ENCODE measurements around the gene AIFM2. TPM values are rescaled to one million over a fixed set of nuclear protein-coding genes. Genes with fewer than 3 reads are reported as not detected.

AIFM2 gene
- total and polyA plus RNA-seq, 2 donors (not counting 3 experiments of a cell fraction or from before 2014, with no cell fraction given), result 6.9 to 8.7 TPM

DNA sequence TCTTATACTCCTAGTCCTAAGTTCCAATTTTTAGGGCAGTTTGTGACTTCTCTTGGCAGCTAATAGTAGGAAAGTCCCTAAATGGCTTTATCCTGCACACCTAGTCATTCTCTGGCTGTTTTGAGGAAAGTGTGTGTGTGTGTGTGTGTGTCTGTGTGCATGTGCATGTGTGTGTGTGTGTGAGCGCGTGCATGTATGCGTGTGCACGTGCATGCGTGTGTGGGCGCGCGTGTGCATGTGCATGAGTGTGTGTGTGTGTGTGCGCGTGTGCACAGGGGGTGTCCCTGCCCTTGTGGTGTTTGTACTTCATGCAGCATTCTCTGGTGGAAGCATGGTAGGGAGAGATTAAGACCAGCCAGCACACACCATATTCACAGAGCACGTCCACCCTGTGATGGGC, 61.8 kb downstream of the AIFM2 start:
- CTCF ChIA-PET, result interaction anchor here (1.6 kb wide), 1 partner anchor 19 kb away, joined by 5 read pairs; no protein-coding TSS in a partner anchor
- POLR2A ChIA-PET, result no interaction called here
- dilution Hi-C loops (cut with MboI; ENCODE audit: extremely low pct_ligation_motif_present, low sequenced_read_pairs), result no loop called here

More for the DNA sequence above, 61.8 kb downstream of the AIFM2 start:
- DNase-seq (ENCODE audit: low read depth, low spot score) (no peak), FAIRE-seq (no peak)
- Histone ChIP-seq H3K79me2 (ENCODE audit: control insufficient read depth, insufficient read depth, low read length) (no peaks in the 10 kb centered on the region), H3K9ac (replicated peaks; ENCODE audit: extremely low read depth, insufficient read depth, low read length) (no peak overlapping the region), H3K27ac (ENCODE audit: insufficient read depth, low read depth, low read length) (no peak overlapping the region), H3K4me2 (ENCODE audit: insufficient read depth, low read length) (no peak overlapping the region), H3K4me3 (replicated peaks in 1 of 3; ENCODE audit: insufficient read depth in 1 of 3, low read depth in 1 of 3, low read length in 3 of 3) (no peak overlapping the region), H4K20me1 (replicated peaks; ENCODE audit: control insufficient read depth, extremely low read depth, insufficient read depth, low read length) (no peaks in the 10 kb centered on the region), H2AFZ (ENCODE audit: low read depth, low read length) (no peak overlapping the region), H3K9me3 (replicated peaks; ENCODE audit: control insufficient read depth, insufficient read depth, low read length) (no peaks in the 10 kb centered on the region), H3K27me3 (ENCODE audit: control insufficient read depth in 2 of 2, insufficient read depth in 2 of 2, low read length in 2 of 2) (peaks cover 18 to 23% of the 10 kb centered on the region in 2 experiments), H3K9me1 (replicated peaks; ENCODE audit: control insufficient read depth, extremely low read depth, insufficient read depth, low read length) (no peaks in the 10 kb centered on the region), H3K36me3 (ENCODE audit: control insufficient read depth in 2 of 2, extremely low read depth in 1 of 2, insufficient read depth in 2 of 2, low read length in 2 of 2) (no peaks in the 10 kb centered on the region), H3K4me1 (ENCODE audit: control insufficient read depth, extremely low read depth, insufficient read depth, low read length) (no peaks in the 10 kb centered on the region)
- BruUV-seq (replicated peaks), result no TSS peak
- intact Hi-C loops (cut with micrococcal nuclease), result no loop called here
- TF ChIP-seq POLR2AphosphoS5 (IDR thresholded peaks at IDR 0.05; ENCODE audit: insufficient read depth, low read depth, low read length), result no peak
- TF ChIP-seq GATA2 (IDR thresholded peaks at IDR 0.05; ENCODE audit: insufficient read depth, insufficient read length, low read depth, low read length), result no peak
- TF ChIP-seq, protein P1, sequence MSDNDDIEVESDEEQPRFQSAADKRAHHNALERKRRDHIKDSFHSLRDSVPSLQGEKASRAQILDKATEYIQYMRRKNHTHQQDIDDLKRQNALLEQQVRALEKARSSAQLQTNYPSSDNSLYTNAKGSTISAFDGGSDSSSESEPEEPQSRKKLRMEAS (IDR thresholded peaks at IDR 0.05; ENCODE audit: insufficient read depth, insufficient read length), result no peak
- TF ChIP-seq POLR2A (IDR thresholded peaks at IDR 0.05; ENCODE audit: low read depth, low read length), result no peak
- no peak for TF ChIP-seq FOS (IDR thresholded peaks at IDR 0.05; ENCODE audit: borderline replicate concordance, insufficient read depth, low read length)
- no peak for TF ChIP-seq MYC (IDR thresholded peaks at IDR 0.05; ENCODE audit: low read depth, low read length)
- no peak for TF ChIP-seq JUN (IDR thresholded peaks at IDR 0.05; ENCODE audit: borderline replicate concordance, insufficient read depth, insufficient read length, low read depth)
- TF ChIP-seq EZH2 (IDR thresholded peaks at IDR 0.05; ENCODE audit: borderline replicate concordance, low read depth, low read length, severe bottlenecking), result no peak
- TF ChIP-seq, protein P2, sequence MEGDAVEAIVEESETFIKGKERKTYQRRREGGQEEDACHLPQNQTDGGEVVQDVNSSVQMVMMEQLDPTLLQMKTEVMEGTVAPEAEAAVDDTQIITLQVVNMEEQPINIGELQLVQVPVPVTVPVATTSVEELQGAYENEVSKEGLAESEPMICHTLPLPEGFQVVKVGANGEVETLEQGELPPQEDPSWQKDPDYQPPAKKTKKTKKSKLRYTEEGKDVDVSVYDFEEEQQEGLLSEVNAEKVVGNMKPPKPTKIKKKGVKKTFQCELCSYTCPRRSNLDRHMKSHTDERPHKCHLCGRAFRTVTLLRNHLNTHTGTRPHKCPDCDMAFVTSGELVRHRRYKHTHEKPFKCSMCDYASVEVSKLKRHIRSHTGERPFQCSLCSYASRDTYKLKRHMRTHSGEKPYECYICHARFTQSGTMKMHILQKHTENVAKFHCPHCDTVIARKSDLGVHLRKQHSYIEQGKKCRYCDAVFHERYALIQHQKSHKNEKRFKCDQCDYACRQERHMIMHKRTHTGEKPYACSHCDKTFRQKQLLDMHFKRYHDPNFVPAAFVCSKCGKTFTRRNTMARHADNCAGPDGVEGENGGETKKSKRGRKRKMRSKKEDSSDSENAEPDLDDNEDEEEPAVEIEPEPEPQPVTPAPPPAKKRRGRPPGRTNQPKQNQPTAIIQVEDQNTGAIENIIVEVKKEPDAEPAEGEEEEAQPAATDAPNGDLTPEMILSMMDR (IDR thresholded peaks at IDR 0.05; ENCODE audit: extremely low read depth in 1 of 2, insufficient read depth in 1 of 2, low read depth in 1 of 2, low read length in 2 of 2), result no peak

Data from endothelial cell of umbilical vein (primary cell).